SH-SY5Y (cell line): Measurements from ENCODE around the gene POM121L12.

Experiments used
- GATA2 ChIP-seq: IDR thresholded peaks from 2 replicates; pipeline ENCODE4 v1.6.1; 2011; ENCODE audit warnings: mild to moderate bottlenecking, low read depth, low read length
- GATA3 ChIP-seq: IDR thresholded peaks from 2 replicates; pipeline ENCODE4 v1.6.1; 2011; ENCODE audit warnings: low read depth, mild to moderate bottlenecking, low read length, moderate library complexity

GRCh38 chr7:52992001-52992400 is 43.4 kb upstream of the POM121L12 start:
- no peak for TF ChIP-seq GATA2
- no peak for TF ChIP-seq GATA3
